PC-3 (cell line): ENCODE measurements around the gene NFAM1. TPM values are rescaled to one million over a fixed set of nuclear protein-coding genes. Genes with fewer than 3 reads are reported as not detected.

Source experiments
- ATAC-seq: fragments of 200-7000 bp; cut with Tn5 transposase; 2 replicates; pipeline ENCODE4 v1.9.1; 2020; ENCODE audit warnings: mild to moderate bottlenecking, moderate library complexity
- Bru-seq: library from RNA; stranded (reverse); fragments of 400-500 nt; gene quantifications from one replicate; lab custom pipeline; 2021; lab: Mats Ljungman, UMichigan
- BruChase-seq, 2 experiments: library from RNA; stranded (reverse); fragments of 400-500 nt; gene quantifications; one replicate each; lab custom pipeline; 2021; lab: Mats Ljungman, UMichigan
- BruUV-seq: library from RNA; stranded (reverse); fragments of 400-500 nt; replicated peaks from 2 replicates; lab custom pipeline; 2021; lab: Mats Ljungman, UMichigan
- CTCF ChIA-PET: fragments of 300-600 bp; sonication (Branson Sonifier 250); formaldehyde crosslinking; loops from one replicate; lab custom pipeline; 2022; ENCODE audit warnings: antibody characterized with exemption; lab: Charles Lee
- POLR2A ChIA-PET: fragments of 300-600 bp; sonication (Branson Sonifier 250); formaldehyde crosslinking; loops from one replicate; lab custom pipeline; 2022; ENCODE audit warnings: antibody characterized with exemption; ENCODE audit not compliant: unreplicated experiment; lab: Charles Lee
- DNase-seq: peaks from one replicate; pipeline ENCODE4 v3.0.0-alpha.2; 2015
- H2AFZ ChIP-seq: fragments of 300-600 bp; sonication (generic); 2 replicates; pipeline ENCODE4 v1.6.0; 2016; ENCODE audit warnings: antibody characterized with exemption, low read length
- H3F3A ChIP-seq: fragments of 300-600 bp; sonication (generic); one replicate; pipeline ENCODE4 v1.6.0; 2017; ENCODE audit warnings: antibody characterized with exemption, low read length, control low read depth, mild to moderate bottlenecking; ENCODE audit not compliant: unreplicated experiment
- H3K27ac ChIP-seq: fragments of 300-600 bp; sonication (generic); 2 replicates; pipeline ENCODE4 v1.5.1; 2016; ENCODE audit warnings: mild to moderate bottlenecking, low read length
- H3K27me3 ChIP-seq: fragments of 300-600 bp; sonication (generic); 2 replicates; pipeline ENCODE4 v1.6.1; 2016; ENCODE audit warnings: low read length, mixed read lengths
- H3K36me3 ChIP-seq: fragments of 300-600 bp; sonication (generic); 2 replicates; pipeline ENCODE4 v1.6.1; 2016; ENCODE audit warnings: low read depth, mixed run types, low read length, mixed read lengths
- H3K4me1 ChIP-seq: fragments of 300-600 bp; sonication (generic); 2 replicates; pipeline ENCODE4 v1.5.1; 2016; ENCODE audit warnings: low read length; ENCODE audit not compliant: insufficient read depth
- H3K4me2 ChIP-seq: fragments of 300-600 bp; sonication (generic); 2 replicates; pipeline ENCODE4 v1.6.0; 2016; ENCODE audit warnings: low read length
- H3K4me3 ChIP-seq: fragments of 300-600 bp; sonication (generic); 2 replicates; pipeline ENCODE4 v1.5.1; 2016; ENCODE audit warnings: mild to moderate bottlenecking, low read length, mixed read lengths
- H3K79me2 ChIP-seq: fragments of 300-600 bp; sonication (generic); 2 replicates; pipeline ENCODE4 v1.6.1; 2017; ENCODE audit warnings: low read length, mixed read lengths
- H3K9ac ChIP-seq: fragments of 300-600 bp; sonication (generic); 2 replicates; pipeline ENCODE4 v1.6.0; 2016; ENCODE audit warnings: mild to moderate bottlenecking, low read length
- H3K9me2 ChIP-seq: fragments of 300-600 bp; sonication (generic); replicated peaks from 2 replicates; pipeline ENCODE4 v1.6.1; 2016; ENCODE audit warnings: mixed run types, low read length, mixed read lengths
- H3K9me3 ChIP-seq: fragments of 300-600 bp; sonication (generic); 2 replicates; pipeline ENCODE4 v1.6.1; 2016; ENCODE audit warnings: low read length, mixed read lengths
- H4K20me1 ChIP-seq: fragments of 300-600 bp; sonication (generic); 2 replicates; pipeline ENCODE4 v1.6.1; 2016; ENCODE audit warnings: low read length, mixed read lengths
- CTCF ChIP-seq: fragments of 300-600 bp; sonication (generic); conservative IDR thresholded peaks from 2 replicates; pipeline ENCODE4 v1.5.1; 2017; ENCODE audit warnings: antibody characterized with exemption, low read depth, mild to moderate bottlenecking, low read length
- EZH2 ChIP-seq: fragments of 300-600 bp; sonication (generic); IDR thresholded peaks from one replicate; pipeline ENCODE4 v1.6.1; 2017; ENCODE audit warnings: antibody characterized with exemption, mild to moderate bottlenecking, low read length; ENCODE audit not compliant: unreplicated experiment
- EZH2phosphoT487 ChIP-seq: fragments of 300-600 bp; sonication (generic); IDR thresholded peaks from 2 replicates; pipeline ENCODE4 v1.6.1; 2018; ENCODE audit warnings: mild to moderate bottlenecking, antibody characterized with exemption, low read length, borderline replicate concordance
- intact Hi-C: fragments of 100-400 bp; cut with micrococcal nuclease; formaldehyde crosslinking; loops from 2 replicates; pipeline ENCODE4 v1.9.0; 2023
- long read RNA-seq: library from polyadenylated mRNA; unstranded; transcript quantifications from one replicate; pipeline ENCODE4 v2.0.0, GENCODE V29; 2021; ENCODE audit not compliant: unreplicated experiment
- total RNA-seq: library from RNA; depleted of rRNA; stranded (reverse); fragments of >200 nt; gene quantifications from 2 replicates; pipeline ENCODE4 v1.2.3, GENCODE V29; 2014; rRNA removed

NFAM1 gene
- total RNA-seq (0.11 TPM in 1 of 2 replicates, not detected in the other), Bru-seq, nascent RNA (percentile 6 among the genes with signal in this experiment), BruChase-seq, experiment 1, labeled RNA remaining after a 6-hour chase (percentile 6 among the genes with signal in this experiment), BruChase-seq, experiment 2, labeled RNA remaining after a 2-hour chase (percentile 4 among the genes with signal in this experiment)
- long read RNA-seq, result 0 reads

GRCh38 chr22:42432020-42432596 is at the start of gene NFAM1:
TSS of gene NFAM1 (minus strand) at chr22:42432403. CDS start at chr22:42432357, 46 bp downstream.
- no peak within 1 kb of the TSS for H2AFZ ChIP-seq
- intact Hi-C loops, result no loop called here
- H3K9ac ChIP-seq, result no peak within 1 kb of the TSS
- H3K79me2 ChIP-seq, result no peaks in the 10 kb centered on the region
- H3K4me1 ChIP-seq, result no peaks in the 10 kb centered on the region
- no TSS peak for BruUV-seq
- no peak within 1 kb of the TSS for H3K4me3 ChIP-seq
- no peaks in the 10 kb centered on the region for H4K20me1 ChIP-seq
- no peaks in the 10 kb centered on the region for H3K36me3 ChIP-seq
- H3K9me3 ChIP-seq, result no peaks in the 10 kb centered on the region
- H3K27me3 ChIP-seq, result no peaks in the 10 kb centered on the region
- ChIA-PET CTCF (no interaction called here), POLR2A (no interaction called here)
- no peaks in the 10 kb centered on the region for H3K9me2 ChIP-seq
- H3K27ac ChIP-seq, result no peak within 1 kb of the TSS
- TF ChIP-seq EZH2phosphoT487 (no peak), CTCF (no peak), EZH2 (no peak)
- ATAC-seq (no peak), DNase-seq (no peak)
- no peaks in the 10 kb centered on the region for H3F3A ChIP-seq
- H3K4me2 ChIP-seq, result no peak within 1 kb of the TSS

GRCh38 chr22:42475122-42475521 is 42.9 kb upstream of the NFAM1 start:
- no peaks in the 10 kb centered on the region for H3F3A ChIP-seq
- DNase-seq (no peak), ATAC-seq (no peak)
- H3K36me3 ChIP-seq, result no peaks in the 10 kb centered on the region
- POLR2A ChIA-PET, result no interaction called here
- no peaks in the 10 kb centered on the region for H3K9me2 ChIP-seq
- H3K4me3 ChIP-seq, result no peak overlapping the region
- no peaks in the 10 kb centered on the region for H4K20me1 ChIP-seq
- intact Hi-C loops, result no loop called here
- no peaks in the 10 kb centered on the region for H3K79me2 ChIP-seq
- no peak overlapping the region for H2AFZ ChIP-seq
- H3K4me2 ChIP-seq, result no peak overlapping the region
- no peak overlapping the region for H3K9ac ChIP-seq
- BruUV-seq, result no TSS peak
- TF ChIP-seq EZH2phosphoT487 (no peak), EZH2 (no peak), CTCF (no peak)
- H3K27me3 ChIP-seq, result no peaks in the 10 kb centered on the region
- no peaks in the 10 kb centered on the region for H3K9me3 ChIP-seq
- no peak overlapping the region for H3K27ac ChIP-seq
- H3K4me1 ChIP-seq, result no peaks in the 10 kb centered on the region
- CTCF ChIA-PET, result interaction anchor here (0.5 to 0.7 kb wide), 2 partner anchors 24 to 32 kb away, joined by 4 read pairs; no protein-coding TSS in a partner anchor
